ENCODE data around the gene CAPRIN1.
"Not testable (repeated sequence)": the region's sequence is repeated elsewhere in the genome, so short reads cannot be mapped to it uniquely, and the experiment has no call there.

Gene CAPRIN1

GRCh38 chr11:34086554-34087283, 35.2 kb downstream of the CAPRIN1 start:
- DNase-seq (ENCODE audit: low read depth): no peak

GRCh38 chr11:34091825-34092224, 40.3 kb downstream of the CAPRIN1 start:
- DNase-seq (ENCODE audit: low read depth): no peak

- DNase-seq (ENCODE audit: low read depth): not testable (repeated sequence)
Measured at GRCh38 chr11:34094900-34095299, 43.4 kb downstream of the CAPRIN1 start.

GRCh38 chr11:34098813-34099212, 47.3 kb downstream of the CAPRIN1 start:
- no peak for DNase-seq (ENCODE audit: low read depth)

- no peak for DNase-seq (ENCODE audit: low read depth)
Measured at GRCh38 chr11:34104680-34105078, 53.1 kb downstream of the CAPRIN1 start.

- DNase-seq (ENCODE audit: low read depth): peak; percentile 96
Measured at GRCh38 chr11:34105079-34105956, 53.8 kb downstream of the CAPRIN1 start, which contains the start of gene NAT10. NAT10 (plus strand) TSS chr11:34105629; CDS start chr11:34108226, 2,597 bp downstream.

GRCh38 chr11:34105957-34106504, 54.5 kb downstream of the CAPRIN1 start:
- DNase-seq (ENCODE audit: low read depth): no peak

GRCh38 chr11:34111722-34112270, 60.3 kb downstream of the CAPRIN1 start:
- DNase-seq (ENCODE audit: low read depth): no peak

GRCh38 chr11:34114014-34114413, 62.5 kb downstream of the CAPRIN1 start:
- no peak for DNase-seq (ENCODE audit: low read depth)

- no peak for DNase-seq (ENCODE audit: low read depth)
Measured at GRCh38 chr11:34114471-34114870, 62.9 kb downstream of the CAPRIN1 start.

- DNase-seq (ENCODE audit: low read depth): no peak
Measured at GRCh38 chr11:34120651-34121050, 69.1 kb downstream of the CAPRIN1 start.

- DNase-seq (ENCODE audit: low read depth): no peak
Measured at GRCh38 chr11:34124885-34125668, 73.5 kb downstream of the CAPRIN1 start.

GRCh38 chr11:34126959-34127848, 75.7 kb downstream of the CAPRIN1 start:
- no peak for DNase-seq (ENCODE audit: low read depth)

- no peak for DNase-seq (ENCODE audit: low read depth)
Measured at GRCh38 chr11:34128824-34129223, 77.3 kb downstream of the CAPRIN1 start.

GRCh38 chr11:34132261-34132965, 80.9 kb downstream of the CAPRIN1 start:
- DNase-seq (ENCODE audit: low read depth): no peak

GRCh38 chr11:34134765-34135164, 83.2 kb downstream of the CAPRIN1 start:
- no peak for DNase-seq (ENCODE audit: low read depth)

- no peak for DNase-seq (ENCODE audit: low read depth)
Measured at GRCh38 chr11:34135439-34135838, 83.9 kb downstream of the CAPRIN1 start.

- no peak for DNase-seq (ENCODE audit: low read depth)
Measured at GRCh38 chr11:34136420-34136819, 84.9 kb downstream of the CAPRIN1 start.

GRCh38 chr11:34139346-34139745, 87.8 kb downstream of the CAPRIN1 start:
- DNase-seq (ENCODE audit: low read depth): no peak

GRCh38 chr11:34140149-34140548, 88.6 kb downstream of the CAPRIN1 start:
- no peak for DNase-seq (ENCODE audit: low read depth)
